ENCODE data around the gene ZC2HC1B.

DNA sequence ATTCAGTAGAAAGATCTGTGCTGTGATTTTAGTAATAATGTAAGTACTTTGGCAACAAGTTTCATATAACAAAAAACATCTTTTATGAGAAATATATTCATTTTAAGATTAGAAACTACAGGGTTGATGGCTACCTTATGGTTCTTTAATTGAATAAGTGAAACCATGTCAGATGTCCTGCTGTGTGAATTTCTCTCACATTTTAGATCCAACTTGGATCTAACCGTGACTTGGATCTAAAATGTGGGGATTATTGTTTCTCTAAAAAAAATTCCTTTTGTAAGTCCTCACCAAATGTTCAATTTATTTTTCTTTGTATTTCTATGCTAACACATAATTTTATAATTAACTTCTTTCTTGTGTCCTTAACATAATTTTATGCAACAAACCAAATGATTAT is 30.4 kb downstream of the ZC2HC1B start:
- no peak for TF ChIP-seq CTCF (IDR thresholded peaks at IDR 0.05; ENCODE audit: low read depth, low read length, missing input control)
- no peak for TF ChIP-seq SP1 (IDR thresholded peaks at IDR 0.05)
- no peak for TF ChIP-seq EGR1 (IDR thresholded peaks at IDR 0.05; ENCODE audit: low read depth in 2 of 2)
- no peak for TF ChIP-seq MAX (IDR thresholded peaks at IDR 0.05)
- no peak for TF ChIP-seq YY1 (IDR thresholded peaks at IDR 0.05)
- TF ChIP-seq GABPA (IDR thresholded peaks at IDR 0.05 in 1 of 2, conservative IDR thresholded peaks at IDR 0.05 in 1 of 2) = no peak
- no peak for TF ChIP-seq REST (IDR thresholded peaks at IDR 0.05)
- no peak for TF ChIP-seq TAF1 (conservative IDR thresholded peaks at IDR 0.05)
- no peak for TF ChIP-seq RAD21 (IDR thresholded peaks at IDR 0.05)
- no peak for TF ChIP-seq JUND (IDR thresholded peaks at IDR 0.05)

Measured in liver (tissue), 3 donors.